Ascending aorta (tissue), 2 donors: ENCODE results near the gene PCK2. TPM values are rescaled to one million over a fixed set of nuclear protein-coding genes. Genes with fewer than 3 reads are reported as not detected.

ENCODE experiments used
- DNase-seq, 2 donors: peaks; one replicate each; pipeline ENCODE4 v3.0.0-alpha.2; 2019; ENCODE audit warnings: low spot score in 2 of 2
- H3K27ac ChIP-seq, 2 donors: fragments of 200-600 bp; sonication (generic); one replicate each; pipeline ENCODE4 v1.5.1; 2016 to 2017; ENCODE audit warnings: mild to moderate bottlenecking in 1 of 2
- H3K27me3 ChIP-seq: fragments of 200-600 bp; sonication (generic); one replicate; pipeline ENCODE4 v1.5.1; 2017
- H3K36me3 ChIP-seq, 2 donors: fragments of 200-600 bp; sonication (generic); one replicate each; pipeline ENCODE4 v1.5.1; 2016
- H3K4me1 ChIP-seq, 2 donors: fragments of 200-600 bp; sonication (generic); one replicate each; pipeline ENCODE4 v1.5.1; 2016 to 2017; ENCODE audit warnings: mild to moderate bottlenecking in 1 of 2
- H3K4me3 ChIP-seq, 2 donors: fragments of 200-600 bp; sonication (generic); one replicate each; pipeline ENCODE4 v1.5.1; 2016 to 2017; ENCODE audit warnings: mild to moderate bottlenecking in 1 of 2
- H3K9me3 ChIP-seq, 2 donors: fragments of 200-600 bp; sonication (generic); one replicate each; pipeline ENCODE4 v1.5.1; 2016
- CTCF ChIP-seq, 3 experiments: fragments of 200-600 bp in 2 of 3; fragments of 450-650 bp in 1 of 3; sonication (generic) in 2 of 3; IDR thresholded peaks; one replicate each; pipeline ENCODE4 v1.5.1; 2016 to 2019; ENCODE audit warnings: antibody characterized with exemption in 3 of 3, mild to moderate bottlenecking in 1 of 3, moderate library complexity in 1 of 3
- intact Hi-C: fragments of 100-400 bp; cut with DNase I; formaldehyde crosslinking; loops from one replicate; pipeline ENCODE4 v1.15.1; 2023
- total RNA-seq: library from RNA; depleted of rRNA; stranded (reverse); fragments of >200 nt; gene quantifications from one replicate; pipeline ENCODE4 v1.1.0, GENCODE V29; 2016

Gene PCK2
- total RNA-seq, 1 donor from 2014 or later: 26.1 TPM

GRCh38 chr14:24072436-24072835 lies 21.7 kb upstream of the PCK2 start:
- Histone ChIP-seq H3K27ac (no peak overlapping the region), H3K4me3 (peak overlapping the region in 1 of 2 donors; percentile 13), H3K9me3 (no peaks in the 10 kb centered on the region), H3K27me3 (no peaks in the 10 kb centered on the region), H3K36me3 (no peaks in the 10 kb centered on the region), H3K4me1 (peaks cover 3 to 15% of the 10 kb centered on the region in 2 donors)
- TF ChIP-seq CTCF (IDR thresholded peaks at IDR 0.05): no peak
- DNase-seq: no peak
- intact Hi-C loops: no loop called here

GRCh38 chr14:24072881-24073877 lies 20.9 kb upstream of the PCK2 start:
- H3K4me1 ChIP-seq: peaks cover 3 to 15% of the 10 kb centered on the region in 2 donors
- TF ChIP-seq CTCF (IDR thresholded peaks at IDR 0.05): no peak
- H3K27me3 ChIP-seq: no peaks in the 10 kb centered on the region
- no peaks in the 10 kb centered on the region for H3K36me3 ChIP-seq
- no peak overlapping the region for H3K27ac ChIP-seq
- no peak for DNase-seq
- intact Hi-C loops: no loop called here
- H3K9me3 ChIP-seq: no peaks in the 10 kb centered on the region
- no peak overlapping the region for H3K4me3 ChIP-seq

GRCh38 chr14:24074625-24075484 lies 19.3 kb upstream of the PCK2 start:
- Histone ChIP-seq H3K9me3 (no peaks in the 10 kb centered on the region), H3K27me3 (no peaks in the 10 kb centered on the region), H3K4me3 (no peak overlapping the region), H3K4me1 (peaks cover 3 to 15% of the 10 kb centered on the region in 2 donors), H3K36me3 (no peaks in the 10 kb centered on the region), H3K27ac (no peak overlapping the region)
- no peak for DNase-seq
- intact Hi-C loops: no loop called here
- no peak for TF ChIP-seq CTCF (IDR thresholded peaks at IDR 0.05)

GRCh38 chr14:24075485-24076301 lies 18.4 kb upstream of the PCK2 start:
- peaks cover 3 to 15% of the 10 kb centered on the region in 2 donors for H3K4me1 ChIP-seq
- intact Hi-C loops: no loop called here
- no peak for DNase-seq
- H3K36me3 ChIP-seq: no peaks in the 10 kb centered on the region
- no peak overlapping the region for H3K27ac ChIP-seq
- TF ChIP-seq CTCF (IDR thresholded peaks at IDR 0.05): no peak
- H3K4me3 ChIP-seq: no peak overlapping the region
- H3K9me3 ChIP-seq: no peaks in the 10 kb centered on the region
- no peaks in the 10 kb centered on the region for H3K27me3 ChIP-seq

- Histone ChIP-seq H3K27ac (no peak overlapping the region), H3K4me1 (peaks cover 3 to 15% of the 10 kb centered on the region in 2 donors), H3K9me3 (no peaks in the 10 kb centered on the region), H3K36me3 (no peaks in the 10 kb centered on the region), H3K27me3 (no peaks in the 10 kb centered on the region), H3K4me3 (no peak overlapping the region)
- intact Hi-C loops: no loop called here
- no peak for DNase-seq
- no peak for TF ChIP-seq CTCF (IDR thresholded peaks at IDR 0.05)
Measured at GRCh38 chr14:24076302-24076601, 17.9 kb upstream of the PCK2 start.
